HL-60 (cell line): ENCODE data around the gene RIF1.

Experiments
- DNase-seq, 2 experiments: peaks; one replicate each; pipeline ENCODE4 v3.0.0-alpha.2; 2010 to 2020; ENCODE audit warnings: low read depth in 1 of 2, low spot score in 1 of 2
- H3K27ac ChIP-seq: fragments of 250-450 bp; sonication (Bioruptor Pico); replicated peaks from 2 replicates; pipeline ENCODE4 v1.5.1; 2020; ENCODE audit warnings: mild to moderate bottlenecking, moderate library complexity
- H3K27me3 ChIP-seq: fragments of 250-450 bp; sonication (Bioruptor Pico); 2 replicates; pipeline ENCODE4 v1.5.1; 2021; ENCODE audit warnings: mild to moderate bottlenecking, moderate library complexity; ENCODE audit not compliant: insufficient read depth, poor library complexity, severe bottlenecking
- H3K4me3 ChIP-seq: replicated peaks from 2 replicates; pipeline ENCODE4 v1.5.1; 2011; ENCODE audit warnings: mild to moderate bottlenecking, control low read depth, low read length; ENCODE audit not compliant: insufficient read depth
- GABPA ChIP-seq: IDR thresholded peaks from 2 replicates; pipeline ENCODE4 v1.6.1; 2012; ENCODE audit warnings: low read depth
- POLR2AphosphoS5 ChIP-seq: IDR thresholded peaks from 2 replicates; pipeline ENCODE4 v1.6.1; 2012; ENCODE audit warnings: low read depth
- REST ChIP-seq: IDR thresholded peaks from 2 replicates; pipeline ENCODE4 v1.6.1; 2012; ENCODE audit warnings: low read depth; ENCODE audit not compliant: insufficient replicate concordance
- SPI1 ChIP-seq: IDR thresholded peaks from 2 replicates; pipeline ENCODE4 v1.6.1; 2012; ENCODE audit warnings: low read depth, mild to moderate bottlenecking, borderline replicate concordance
- TF ChIP-seq, protein P1 (sequence below): IDR thresholded peaks from one replicate; pipeline ENCODE4 v1.5.1; 2011; ENCODE audit warnings: low read length, control low read depth, inconsistent platforms; ENCODE audit not compliant: insufficient read depth

The RIF1 gene

GRCh38 chr2:151395509-151396374, 14.0 kb upstream of the RIF1 start:
- H3K27me3 ChIP-seq, result no peaks in the 10 kb centered on the region
- H3K27ac ChIP-seq, result no peak overlapping the region
- no peak overlapping the region for H3K4me3 ChIP-seq
- TF ChIP-seq REST, result no peak
- TF ChIP-seq SPI1, result no peak
- TF ChIP-seq GABPA, result no peak
- no peak for TF ChIP-seq POLR2AphosphoS5
- TF ChIP-seq, protein P1, sequence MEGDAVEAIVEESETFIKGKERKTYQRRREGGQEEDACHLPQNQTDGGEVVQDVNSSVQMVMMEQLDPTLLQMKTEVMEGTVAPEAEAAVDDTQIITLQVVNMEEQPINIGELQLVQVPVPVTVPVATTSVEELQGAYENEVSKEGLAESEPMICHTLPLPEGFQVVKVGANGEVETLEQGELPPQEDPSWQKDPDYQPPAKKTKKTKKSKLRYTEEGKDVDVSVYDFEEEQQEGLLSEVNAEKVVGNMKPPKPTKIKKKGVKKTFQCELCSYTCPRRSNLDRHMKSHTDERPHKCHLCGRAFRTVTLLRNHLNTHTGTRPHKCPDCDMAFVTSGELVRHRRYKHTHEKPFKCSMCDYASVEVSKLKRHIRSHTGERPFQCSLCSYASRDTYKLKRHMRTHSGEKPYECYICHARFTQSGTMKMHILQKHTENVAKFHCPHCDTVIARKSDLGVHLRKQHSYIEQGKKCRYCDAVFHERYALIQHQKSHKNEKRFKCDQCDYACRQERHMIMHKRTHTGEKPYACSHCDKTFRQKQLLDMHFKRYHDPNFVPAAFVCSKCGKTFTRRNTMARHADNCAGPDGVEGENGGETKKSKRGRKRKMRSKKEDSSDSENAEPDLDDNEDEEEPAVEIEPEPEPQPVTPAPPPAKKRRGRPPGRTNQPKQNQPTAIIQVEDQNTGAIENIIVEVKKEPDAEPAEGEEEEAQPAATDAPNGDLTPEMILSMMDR, result no peak
- no peak for DNase-seq

GRCh38 chr2:151399981-151400380, 9.7 kb upstream of the RIF1 start:
- Histone ChIP-seq H3K4me3 (no peak overlapping the region), H3K27ac (no peak overlapping the region), H3K27me3 (no peaks in the 10 kb centered on the region)
- no peak for TF ChIP-seq SPI1
- TF ChIP-seq REST, result no peak
- no peak for TF ChIP-seq GABPA
- TF ChIP-seq, protein P1, result no peak
- no peak for TF ChIP-seq POLR2AphosphoS5
- no peak for DNase-seq

DNA sequence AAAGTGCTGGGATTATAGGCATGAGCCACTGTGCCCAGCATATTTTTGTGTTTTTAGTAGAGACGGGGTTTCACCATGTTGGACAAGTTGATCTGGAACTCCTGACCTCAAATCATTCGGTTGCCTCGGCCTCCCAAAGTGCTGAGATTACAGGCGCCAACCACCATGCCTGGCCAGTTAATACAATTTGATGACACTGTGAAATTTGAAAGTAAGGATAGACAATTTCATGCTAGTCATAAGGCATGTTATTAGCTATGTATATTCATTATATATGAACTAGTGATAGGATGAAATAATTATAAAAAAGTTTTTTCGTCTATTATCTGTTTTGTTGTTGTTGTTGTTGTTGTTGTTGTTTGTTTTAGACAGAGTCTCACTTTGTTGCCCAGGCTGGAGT, 8.6 kb upstream of the RIF1 start:
- Histone ChIP-seq H3K4me3 (no peak overlapping the region), H3K27ac (no peak overlapping the region), H3K27me3 (no peaks in the 10 kb centered on the region)
- DNase-seq, result no peak
- TF ChIP-seq SPI1 (no peak), GABPA (no peak), REST (no peak), POLR2AphosphoS5 (no peak)
- TF ChIP-seq, protein P1, result no peak
